ENCODE measurements around the gene GPR31.

Gene GPR31

GRCh38 chr6:167162591-167162990 is 4.8 kb upstream of the GPR31 start:
- Histone ChIP-seq H3K27ac (ENCODE audit: low read length) (no peak overlapping the region), H3K4me1 (ENCODE audit: low read length) (no peaks in the 10 kb centered on the region)
- no peak for DNase-seq

DNA sequence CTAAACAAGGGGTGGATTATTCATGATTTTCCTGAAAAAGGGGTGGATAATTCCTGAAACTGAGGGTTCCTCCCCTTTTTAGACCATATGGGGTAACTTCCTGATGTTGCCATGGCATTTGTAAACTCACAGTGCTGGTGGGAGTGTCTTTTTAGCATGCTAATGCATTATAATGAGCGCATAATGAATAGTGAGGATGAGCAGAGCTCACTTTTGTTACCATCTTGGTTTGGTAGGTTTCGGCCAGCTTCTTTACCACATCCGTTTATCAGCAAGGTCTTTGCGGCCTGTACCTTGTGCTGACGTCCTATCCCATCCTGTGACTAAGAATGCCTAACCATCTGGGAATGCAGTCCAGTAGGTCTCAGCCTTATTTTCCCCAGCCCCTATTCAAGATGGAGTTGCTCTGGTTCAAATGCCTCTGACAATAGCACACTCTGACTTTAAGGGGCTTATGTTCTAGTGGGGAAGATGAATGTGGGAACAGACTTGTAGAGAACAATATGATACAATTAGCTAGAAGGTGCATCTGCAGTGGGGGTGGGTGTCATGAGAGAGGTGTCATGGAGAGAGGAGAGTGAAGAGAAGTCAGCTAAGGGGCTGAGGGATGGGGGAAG is 4.2 kb upstream of the GPR31 start:
- Histone ChIP-seq H3K9ac (ENCODE audit: low read length) (no peak overlapping the region), H3K4me3 (ENCODE audit: low read length) (no peak overlapping the region), H3F3A (ENCODE audit: insufficient read depth, low read length) (no peaks in the 10 kb centered on the region), H3K27me3 (replicated peaks; ENCODE audit: insufficient read depth, low read length) (no peaks in the 10 kb centered on the region), H3K9me2 (replicated peaks; ENCODE audit: insufficient read depth, low read length) (no peaks in the 10 kb centered on the region), H3K4me2 (ENCODE audit: low read depth, low read length) (no peak overlapping the region), H2AFZ (ENCODE audit: low read length) (no peak overlapping the region), H3K4me1 (ENCODE audit: low read length) (no peaks in the 10 kb centered on the region), H3K27ac (ENCODE audit: low read length) (no peak overlapping the region), H3K79me2 (ENCODE audit: low read length) (no peaks in the 10 kb centered on the region), H3K9me3 (replicated peaks; ENCODE audit: insufficient read depth, low read length) (no peaks in the 10 kb centered on the region), H3K36me3 (replicated peaks; ENCODE audit: insufficient read depth, low read length) (no peaks in the 10 kb centered on the region), H4K20me1 (ENCODE audit: insufficient read depth, low read length) (no peaks in the 10 kb centered on the region)
- TF ChIP-seq EZH2 (optimal IDR thresholded peaks at IDR 0.05; ENCODE audit: low read depth, low read length) (no peak), CTCF (IDR thresholded peaks at IDR 0.05; ENCODE audit: low read length) (no peak), EZH2phosphoT487 (IDR thresholded peaks at IDR 0.05; ENCODE audit: low read length) (no peak)
- no peak for DNase-seq

More at GRCh38 chr6:167162591-167162990, 4.8 kb upstream of the GPR31 start:
- Histone ChIP-seq H3F3A (ENCODE audit: insufficient read depth, low read length) (no peaks in the 10 kb centered on the region), H3K9ac (ENCODE audit: low read length) (no peak overlapping the region), H2AFZ (ENCODE audit: low read length) (no peak overlapping the region), H3K79me2 (ENCODE audit: low read length) (no peaks in the 10 kb centered on the region), H3K36me3 (replicated peaks; ENCODE audit: insufficient read depth, low read length) (no peaks in the 10 kb centered on the region), H3K9me3 (replicated peaks; ENCODE audit: insufficient read depth, low read length) (no peaks in the 10 kb centered on the region), H3K4me2 (ENCODE audit: low read depth, low read length) (no peak overlapping the region), H3K27me3 (replicated peaks; ENCODE audit: insufficient read depth, low read length) (no peaks in the 10 kb centered on the region), H3K4me3 (ENCODE audit: low read length) (no peak overlapping the region), H4K20me1 (ENCODE audit: insufficient read depth, low read length) (no peaks in the 10 kb centered on the region), H3K9me2 (replicated peaks; ENCODE audit: insufficient read depth, low read length) (no peaks in the 10 kb centered on the region)
- no peak for TF ChIP-seq EZH2phosphoT487 (IDR thresholded peaks at IDR 0.05; ENCODE audit: low read length)
- no peak for TF ChIP-seq CTCF (IDR thresholded peaks at IDR 0.05; ENCODE audit: low read length)
- no peak for TF ChIP-seq EZH2 (optimal IDR thresholded peaks at IDR 0.05; ENCODE audit: low read depth, low read length)

GRCh38 chr6:167157414-167157813 is 366 bp downstream of the GPR31 start:
- no peak for DNase-seq
- Histone ChIP-seq H3K27ac (ENCODE audit: low read length) (no peak overlapping the region), H3K4me3 (ENCODE audit: low read length) (no peak overlapping the region), H3K9ac (ENCODE audit: low read length) (no peak overlapping the region), H3K4me1 (ENCODE audit: low read length) (no peaks in the 10 kb centered on the region), H2AFZ (ENCODE audit: low read length) (no peak overlapping the region), H3K36me3 (replicated peaks; ENCODE audit: insufficient read depth, low read length) (no peaks in the 10 kb centered on the region), H3F3A (ENCODE audit: insufficient read depth, low read length) (no peaks in the 10 kb centered on the region), H3K9me3 (replicated peaks; ENCODE audit: insufficient read depth, low read length) (no peaks in the 10 kb centered on the region), H3K27me3 (replicated peaks; ENCODE audit: insufficient read depth, low read length) (no peaks in the 10 kb centered on the region), H3K4me2 (ENCODE audit: low read depth, low read length) (no peak overlapping the region), H3K9me2 (replicated peaks; ENCODE audit: insufficient read depth, low read length) (no peaks in the 10 kb centered on the region), H4K20me1 (ENCODE audit: insufficient read depth, low read length) (no peaks in the 10 kb centered on the region), H3K79me2 (ENCODE audit: low read length) (no peaks in the 10 kb centered on the region)
- TF ChIP-seq CTCF (IDR thresholded peaks at IDR 0.05; ENCODE audit: low read length): no peak

All from MM.1S (cell line).